HG02970 (cell line): ENCODE results near the gene TICRR.

ENCODE experiments used
- ATAC-seq: cut with Tn5 transposase; IDR thresholded peaks from one replicate; pipeline ENCODE4 v1.9.1; 2021; ENCODE audit warnings: mild to moderate bottlenecking, moderate library complexity, moderate number of reproducible peaks; ENCODE audit not compliant: unreplicated experiment, low FRiP score

The TICRR gene

DNA sequence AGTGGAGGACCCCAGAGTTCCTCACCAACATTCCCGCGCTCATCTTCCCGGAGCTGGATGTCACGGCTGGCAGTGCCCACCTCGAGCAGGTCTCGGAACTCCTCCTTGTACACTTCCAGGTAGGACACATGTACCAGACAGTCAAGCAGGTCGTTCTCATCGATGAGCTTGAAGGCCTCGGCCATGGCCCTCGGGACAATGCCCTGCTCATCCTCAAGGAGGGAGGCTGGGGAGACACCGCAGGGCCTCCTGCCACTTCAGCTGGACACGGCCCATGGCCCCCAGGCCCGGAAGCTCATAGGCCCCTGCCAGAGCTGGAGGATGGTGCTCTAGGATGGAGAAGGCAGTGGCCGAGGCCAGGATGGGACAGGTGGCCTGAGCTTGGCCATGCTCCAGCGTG is 74.4 kb downstream of the TICRR start:
- ATAC-seq, result no peak

DNA sequence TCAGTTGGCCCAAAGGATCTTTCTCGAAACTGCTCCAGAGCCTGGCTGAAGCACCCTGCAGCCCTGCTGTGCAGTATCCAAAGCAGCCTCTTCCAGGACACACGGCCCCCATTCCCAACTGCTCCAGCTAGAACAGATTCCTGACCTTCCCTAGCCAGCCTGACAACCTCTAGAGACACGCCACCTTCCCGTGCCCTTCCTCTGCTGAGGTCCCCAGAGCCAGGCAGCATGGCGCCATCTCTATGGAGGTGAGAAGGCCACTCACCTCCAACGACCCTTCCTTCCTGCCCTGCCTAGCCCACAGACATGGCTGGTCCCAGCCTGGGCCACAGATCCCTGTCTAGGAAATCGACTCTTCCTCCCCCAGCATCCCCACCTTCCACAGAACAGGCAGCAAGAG is 76.9 kb downstream of the TICRR start:
- no peak for ATAC-seq

DNA sequence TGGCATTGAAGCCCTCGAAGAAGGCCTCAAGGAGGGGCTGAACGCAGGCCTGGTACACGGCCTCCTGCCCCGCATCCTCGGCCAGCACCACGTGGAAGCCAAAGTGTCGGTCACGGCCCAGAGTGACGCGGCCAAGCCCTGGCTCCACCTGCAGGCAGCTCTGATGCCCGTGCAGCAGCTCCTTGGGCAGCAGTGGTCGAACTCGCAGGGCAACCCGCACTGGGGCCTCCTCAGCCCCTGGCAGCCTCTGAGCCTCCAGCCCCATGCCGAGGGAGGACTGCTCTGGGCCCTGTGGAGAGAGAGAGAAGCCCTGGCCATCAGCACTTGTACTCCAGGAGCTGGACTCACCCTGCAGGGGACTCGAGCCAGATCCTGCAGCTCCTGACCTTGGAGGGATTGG is 77.4 kb downstream of the TICRR start:
- no peak for ATAC-seq

- ATAC-seq, result no peak
Measured at GRCh38 chr15:89653578-89653977, 78.3 kb downstream of the TICRR start.

GRCh38 chr15:89654301-89654761 is 79.1 kb downstream of the TICRR start:
- no peak for ATAC-seq

DNA sequence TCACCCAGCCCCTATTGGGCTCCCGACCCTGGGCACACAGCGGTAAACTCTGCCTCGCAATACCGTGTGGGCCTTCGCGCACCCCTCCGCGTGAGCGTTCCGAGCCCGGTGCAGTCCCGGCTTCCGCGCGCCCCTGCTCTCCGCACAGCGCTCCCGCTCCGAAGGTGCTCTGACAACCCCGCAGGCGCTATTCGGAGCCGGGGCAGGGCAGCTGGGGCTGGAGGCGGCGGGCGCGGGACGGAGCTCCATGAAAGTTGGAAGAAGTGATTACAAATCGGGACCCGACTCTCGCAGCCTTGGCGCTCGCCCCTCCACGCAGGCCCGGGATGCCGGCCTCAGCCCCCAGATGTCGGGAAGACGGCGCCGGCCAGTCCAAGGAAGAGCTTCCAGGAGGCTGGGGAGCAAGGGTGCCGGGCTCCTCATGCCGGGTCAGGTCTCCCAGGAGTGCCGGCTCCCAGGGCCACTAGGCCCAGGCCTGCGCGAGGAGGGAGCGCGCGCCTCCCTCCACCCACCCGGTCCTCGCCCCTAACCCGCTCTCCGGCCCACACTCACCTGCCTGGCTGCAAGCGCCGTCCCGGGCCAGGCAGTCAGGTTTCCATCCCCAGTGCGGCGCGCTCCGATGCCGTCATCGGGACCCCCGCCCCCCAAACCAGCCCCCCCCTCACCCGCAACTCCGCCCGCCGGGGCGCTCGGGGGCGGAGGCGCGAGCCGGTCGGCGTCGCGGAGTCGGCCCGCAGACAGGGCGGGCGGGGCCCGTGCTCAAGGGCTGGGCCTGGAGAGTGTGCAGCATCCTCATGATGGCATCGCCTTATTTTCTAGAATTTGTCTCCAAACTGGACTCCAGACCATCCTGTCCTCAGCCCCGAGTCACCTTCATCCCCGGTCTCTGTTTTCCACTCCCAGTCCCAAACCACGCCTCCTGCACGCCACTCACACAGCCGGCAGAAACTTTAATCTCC is 79.9 kb downstream of the TICRR start, which contains the start of gene KIF7:
TSS of gene KIF7 (minus strand) at position 621 of the 959 bp plus-strand sequence. CDS start 2,537 bp downstream, outside the sequence.
- no peak for ATAC-seq

- no peak for ATAC-seq
Measured at GRCh38 chr15:89656116-89656815, 81.0 kb downstream of the TICRR start.

GRCh38 chr15:89657686-89658200 is 82.5 kb downstream of the TICRR start:
- ATAC-seq, result no peak

GRCh38 chr15:89659295-89659694 is 84.0 kb downstream of the TICRR start:
- ATAC-seq, result no peak

GRCh38 chr15:89660556-89660955 is 85.3 kb downstream of the TICRR start:
- no peak for ATAC-seq

DNA sequence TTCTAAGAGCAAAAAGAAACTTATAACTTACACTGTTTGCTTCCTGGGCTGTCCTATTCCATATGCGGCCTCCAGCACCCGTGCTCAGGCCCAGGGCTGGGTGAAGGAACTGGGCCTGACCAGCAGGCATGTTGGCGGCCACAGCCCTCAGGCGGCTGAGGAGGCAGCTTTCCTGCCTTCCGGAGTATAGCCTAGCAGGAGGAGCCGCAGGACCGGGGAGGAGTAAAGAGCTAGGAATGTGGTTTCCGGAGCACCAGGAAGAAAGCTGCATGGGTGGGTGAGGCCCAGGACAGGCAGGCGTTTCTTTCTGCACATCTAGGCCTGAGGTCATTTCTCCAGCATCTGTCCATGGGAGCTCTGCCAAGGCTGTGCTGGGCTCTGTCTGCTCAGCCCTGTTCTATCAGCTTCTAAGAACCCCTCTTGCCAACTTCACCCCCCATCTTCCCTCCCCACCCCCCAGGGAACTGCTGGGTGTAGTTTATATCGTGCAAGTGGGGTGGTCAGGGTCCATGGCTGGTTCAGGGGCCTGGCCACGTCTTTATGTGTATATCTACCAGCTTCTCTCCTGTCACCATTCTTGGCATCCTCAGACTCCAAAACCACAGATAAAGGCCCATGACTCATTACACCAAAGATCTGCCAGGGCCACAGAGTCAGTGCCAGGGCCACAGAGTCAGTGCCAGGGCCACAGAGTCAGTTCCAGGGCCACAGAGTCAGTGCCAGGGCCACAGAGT is 87.8 kb downstream of the TICRR start:
- no peak for ATAC-seq

DNA sequence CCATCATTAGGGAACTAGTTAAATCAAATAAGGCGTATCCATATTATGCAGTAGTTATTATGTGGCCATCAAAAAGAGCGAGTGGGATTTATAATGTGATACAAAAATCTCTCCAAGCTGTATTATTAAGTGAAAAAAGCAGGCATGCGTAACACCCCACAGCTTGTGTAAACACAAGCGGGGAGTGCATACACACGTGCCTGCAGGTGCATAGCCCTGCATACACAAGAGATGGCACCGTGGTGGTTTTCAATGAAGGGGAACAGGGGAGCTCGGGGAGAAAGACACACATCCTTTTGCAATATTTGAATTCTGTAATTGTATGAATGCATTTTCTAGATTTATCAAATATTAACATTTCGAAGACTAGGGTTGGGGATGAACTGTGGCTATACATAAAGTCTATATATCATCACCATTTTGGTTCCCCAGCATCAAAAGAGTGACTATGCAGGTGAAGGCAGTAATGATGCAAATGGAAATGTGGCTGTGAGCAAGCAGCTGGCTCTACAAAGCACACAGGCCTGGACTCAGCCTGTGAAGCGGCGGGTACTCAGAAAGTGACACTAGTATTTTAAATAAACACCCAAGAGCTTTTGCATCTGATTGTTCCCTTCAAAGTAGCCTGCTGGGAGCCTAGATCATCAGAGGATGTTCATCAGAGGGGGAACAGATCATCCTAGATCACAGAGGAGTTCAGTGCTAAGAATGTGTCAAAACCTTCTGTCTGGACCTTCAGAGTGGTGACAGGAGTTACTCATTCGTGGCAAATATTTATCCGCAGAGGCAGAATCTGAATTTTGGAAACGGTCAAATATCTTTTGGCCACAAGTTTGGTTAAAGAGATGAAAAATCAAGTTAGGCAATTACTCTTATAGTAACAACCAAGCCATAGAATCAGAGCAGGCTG is 89.4 kb downstream of the TICRR start:
- no peak for ATAC-seq

DNA sequence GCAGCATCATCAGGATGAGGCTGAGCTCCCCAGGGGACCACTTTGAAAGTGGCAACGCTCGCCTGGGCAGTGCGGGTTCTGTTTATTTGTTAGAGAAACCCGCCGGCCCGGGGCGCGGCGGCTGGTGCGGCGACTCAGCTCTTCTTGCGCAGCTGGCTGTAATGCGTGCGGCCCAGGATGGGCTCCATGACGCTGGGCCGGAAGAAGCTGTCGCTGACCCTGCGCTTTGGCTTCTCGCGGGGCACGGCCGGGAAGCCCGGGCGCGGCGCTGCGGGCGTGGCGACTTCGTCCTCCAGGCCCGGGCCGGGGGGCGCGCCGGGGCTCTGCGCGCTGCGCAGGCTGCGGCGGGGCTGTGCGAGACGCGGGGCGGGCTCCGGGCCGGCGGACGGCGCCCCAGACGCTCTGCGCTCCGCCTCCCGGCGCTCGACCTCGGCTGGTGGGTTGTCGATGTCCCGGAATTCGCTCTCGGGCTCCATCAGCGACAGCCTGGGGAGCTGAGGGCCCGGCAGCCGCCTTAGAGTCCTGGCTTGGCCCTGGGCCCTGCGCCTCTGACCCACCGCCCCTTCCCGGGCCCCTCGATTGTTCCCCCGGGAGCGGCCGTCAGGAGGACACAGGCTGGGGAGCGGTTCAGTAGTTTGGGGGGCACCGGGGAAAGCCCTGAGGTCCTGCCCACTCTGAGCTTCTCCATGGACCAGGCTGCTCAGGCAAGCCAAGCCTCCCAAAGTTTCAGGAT is 90.3 kb downstream of the TICRR start:
- no peak for ATAC-seq

DNA sequence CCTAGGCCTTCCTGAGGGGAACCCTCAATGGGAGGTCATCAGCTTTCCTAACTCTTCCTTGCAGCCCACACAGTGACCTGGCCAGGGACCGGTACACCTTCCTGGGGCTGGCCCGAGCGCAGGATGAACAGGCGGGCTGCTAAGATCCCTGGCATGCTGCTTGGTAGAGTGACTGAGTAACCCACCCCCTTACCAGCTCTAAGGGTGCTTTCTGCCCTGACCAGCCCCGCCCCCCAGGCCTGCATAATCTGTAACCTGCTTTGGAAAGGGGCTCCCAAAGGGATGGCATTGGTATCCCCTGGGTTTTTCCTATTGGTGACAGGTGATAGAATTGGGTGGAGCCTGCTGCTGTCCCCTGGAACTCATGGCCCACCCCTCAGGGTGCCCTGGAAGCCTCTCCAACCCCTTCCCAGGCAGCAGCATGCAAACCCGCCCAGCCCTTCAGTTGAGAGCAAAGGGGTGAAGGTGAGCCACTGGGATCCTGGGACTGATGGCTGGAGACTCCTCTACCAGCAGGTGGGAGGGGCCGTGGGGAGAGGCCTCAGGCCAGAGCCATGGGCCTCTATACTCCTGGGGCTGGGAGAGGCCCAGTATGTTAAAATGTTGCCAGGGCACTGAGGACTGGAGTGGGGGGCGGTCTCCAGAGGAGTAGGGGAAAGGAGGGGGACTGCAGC is 91.1 kb downstream of the TICRR start:
- ATAC-seq, result no peak

DNA sequence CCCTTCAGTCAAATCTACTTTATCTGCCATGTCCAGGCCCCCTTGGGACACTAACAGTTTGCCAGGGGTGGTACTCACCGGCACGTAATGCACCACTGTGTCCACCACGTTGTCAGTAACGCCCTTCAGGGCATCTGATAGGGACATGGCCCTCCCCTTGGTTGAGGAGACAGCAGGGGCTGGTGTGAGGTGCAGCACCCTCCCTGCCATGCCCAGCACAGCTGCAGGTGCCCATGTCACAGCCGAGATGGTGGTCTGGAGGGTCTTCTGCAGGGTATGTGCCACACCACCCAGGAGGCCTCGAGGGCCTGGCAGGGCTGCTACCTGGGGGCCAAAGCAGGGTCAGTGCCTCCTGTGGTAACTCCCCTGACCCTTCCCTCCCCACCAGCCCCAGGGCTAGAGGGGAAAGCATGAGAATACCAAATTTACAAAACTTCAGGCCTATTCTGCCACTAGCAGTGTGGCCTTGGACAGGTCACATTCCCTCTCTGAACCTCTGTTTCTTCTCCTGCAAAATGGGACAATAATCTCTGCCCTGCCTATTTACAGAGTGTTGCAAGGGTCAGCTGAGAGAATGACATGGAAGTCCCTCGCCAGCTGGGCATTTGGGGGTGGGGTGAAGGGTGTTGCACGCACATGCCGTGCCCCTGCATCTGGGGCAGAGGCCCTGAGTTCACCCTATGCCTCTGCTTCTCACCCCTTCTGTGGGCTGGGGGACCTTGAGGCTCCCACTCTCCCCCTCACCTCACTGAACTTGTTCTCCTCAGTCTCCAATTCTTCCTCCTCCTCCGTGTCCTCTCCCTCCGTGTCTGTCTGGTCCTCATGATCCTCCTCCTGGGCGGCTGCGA is 91.8 kb downstream of the TICRR start:
- no peak for ATAC-seq

- ATAC-seq, result no peak
Measured at GRCh38 chr15:89667706-89667960, 92.4 kb downstream of the TICRR start.

GRCh38 chr15:89668171-89668570 is 92.9 kb downstream of the TICRR start:
- ATAC-seq, result no peak
